ENCODE data around the gene LTV1.

DNA sequence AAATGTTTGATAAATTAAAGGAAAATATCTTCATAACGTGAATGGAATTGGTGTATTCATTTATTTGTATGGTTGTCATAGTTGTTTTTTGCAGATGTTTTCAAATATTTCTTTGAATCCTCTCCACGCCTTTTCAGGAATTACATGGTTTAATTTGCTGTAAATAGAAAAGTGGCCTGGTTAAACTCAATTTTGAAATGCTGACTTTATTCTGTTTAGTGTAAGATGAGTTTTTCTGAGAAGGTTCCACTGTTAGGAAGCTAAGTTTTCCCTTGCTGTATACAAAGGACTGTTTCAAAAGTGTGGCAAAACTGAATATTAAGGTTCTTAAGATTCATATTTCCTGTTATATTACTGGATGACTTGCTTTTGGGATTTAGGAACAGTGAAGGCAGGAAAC, 20.6 kb downstream of the LTV1 start:
- TF ChIP-seq, protein P1, sequence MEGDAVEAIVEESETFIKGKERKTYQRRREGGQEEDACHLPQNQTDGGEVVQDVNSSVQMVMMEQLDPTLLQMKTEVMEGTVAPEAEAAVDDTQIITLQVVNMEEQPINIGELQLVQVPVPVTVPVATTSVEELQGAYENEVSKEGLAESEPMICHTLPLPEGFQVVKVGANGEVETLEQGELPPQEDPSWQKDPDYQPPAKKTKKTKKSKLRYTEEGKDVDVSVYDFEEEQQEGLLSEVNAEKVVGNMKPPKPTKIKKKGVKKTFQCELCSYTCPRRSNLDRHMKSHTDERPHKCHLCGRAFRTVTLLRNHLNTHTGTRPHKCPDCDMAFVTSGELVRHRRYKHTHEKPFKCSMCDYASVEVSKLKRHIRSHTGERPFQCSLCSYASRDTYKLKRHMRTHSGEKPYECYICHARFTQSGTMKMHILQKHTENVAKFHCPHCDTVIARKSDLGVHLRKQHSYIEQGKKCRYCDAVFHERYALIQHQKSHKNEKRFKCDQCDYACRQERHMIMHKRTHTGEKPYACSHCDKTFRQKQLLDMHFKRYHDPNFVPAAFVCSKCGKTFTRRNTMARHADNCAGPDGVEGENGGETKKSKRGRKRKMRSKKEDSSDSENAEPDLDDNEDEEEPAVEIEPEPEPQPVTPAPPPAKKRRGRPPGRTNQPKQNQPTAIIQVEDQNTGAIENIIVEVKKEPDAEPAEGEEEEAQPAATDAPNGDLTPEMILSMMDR (IDR thresholded peaks at IDR 0.05) = no peak
- TF ChIP-seq POLR2A (IDR thresholded peaks at IDR 0.05) = no peak
